A549 (cell line): Measurements from ENCODE around the gene MORN4.

Experiments used
- CTCF ChIP-seq: fragments of >200 bp; sonication (Bioruptor Twin); formaldehyde crosslinking; IDR thresholded peaks from 3 replicates; pipeline ENCODE4 v1.5.1; 2016
- EP300 ChIP-seq, 2 experiments: fragments of >200 bp; sonication (Bioruptor Twin); formaldehyde crosslinking; IDR thresholded peaks; 2 replicates in 1 of 2; 3 replicates in 1 of 2; pipeline ENCODE4 v1.6.1; 2016 to 2017
- NPAS2 ChIP-seq: fragments of 250-450 bp; sonication (Bioruptor Pico); IDR thresholded peaks from 2 replicates; pipeline ENCODE4 v1.8.0; 2022; ENCODE audit warnings: mild to moderate bottlenecking, moderate library complexity, borderline replicate concordance
- POLR2A ChIP-seq: IDR thresholded peaks from 2 replicates; pipeline ENCODE4 v1.6.1; 2012; ENCODE audit warnings: mild to moderate bottlenecking, low read length
- ZFP36 ChIP-seq: fragments of 450-650 bp; IDR thresholded peaks from 2 replicates; pipeline ENCODE4 v1.6.1; 2014; ENCODE audit warnings: borderline replicate concordance; ENCODE audit not compliant: partially characterized antibody

- TF ChIP-seq CTCF (no peak), POLR2A (no peak), EP300 (IDR thresholded peaks at IDR 0.05) (no peak), ZFP36 (no peak), NPAS2 (CRISPR knock-in tag) (no peak)
Observed at GRCh38 chr10:97631098-97631497, 2.2 kb downstream of the MORN4 start.
